ENCODE measurements around the gene TMEM41B. TPM values are rescaled to one million over a fixed set of nuclear protein-coding genes. Genes with fewer than 3 reads are reported as not detected.
"Not testable (repeated sequence)": the region's sequence is repeated elsewhere in the genome, so short reads cannot be mapped to it uniquely, and the experiment has no call there.

The TMEM41B gene
- total RNA-seq, 1 donor from 2014 or later = 26.7 TPM

- Histone ChIP-seq H3K9me3 (no peaks in the 10 kb centered on the region), H3K27ac (peak within 1 kb of the TSS; percentile 96 to 97), H3K4me1 (peaks cover 0 to 14% of the 10 kb centered on the region in 2 donors), H3K27me3 (no peaks in the 10 kb centered on the region), H3K4me3 (peak within 1 kb of the TSS; percentile 85 to 91), H3K36me3 (no peaks in the 10 kb centered on the region)
- TF ChIP-seq, protein P1, sequence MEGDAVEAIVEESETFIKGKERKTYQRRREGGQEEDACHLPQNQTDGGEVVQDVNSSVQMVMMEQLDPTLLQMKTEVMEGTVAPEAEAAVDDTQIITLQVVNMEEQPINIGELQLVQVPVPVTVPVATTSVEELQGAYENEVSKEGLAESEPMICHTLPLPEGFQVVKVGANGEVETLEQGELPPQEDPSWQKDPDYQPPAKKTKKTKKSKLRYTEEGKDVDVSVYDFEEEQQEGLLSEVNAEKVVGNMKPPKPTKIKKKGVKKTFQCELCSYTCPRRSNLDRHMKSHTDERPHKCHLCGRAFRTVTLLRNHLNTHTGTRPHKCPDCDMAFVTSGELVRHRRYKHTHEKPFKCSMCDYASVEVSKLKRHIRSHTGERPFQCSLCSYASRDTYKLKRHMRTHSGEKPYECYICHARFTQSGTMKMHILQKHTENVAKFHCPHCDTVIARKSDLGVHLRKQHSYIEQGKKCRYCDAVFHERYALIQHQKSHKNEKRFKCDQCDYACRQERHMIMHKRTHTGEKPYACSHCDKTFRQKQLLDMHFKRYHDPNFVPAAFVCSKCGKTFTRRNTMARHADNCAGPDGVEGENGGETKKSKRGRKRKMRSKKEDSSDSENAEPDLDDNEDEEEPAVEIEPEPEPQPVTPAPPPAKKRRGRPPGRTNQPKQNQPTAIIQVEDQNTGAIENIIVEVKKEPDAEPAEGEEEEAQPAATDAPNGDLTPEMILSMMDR (IDR thresholded peaks at IDR 0.05) = no peak
- DNase-seq (ENCODE audit: low spot score in 2 of 2) = peak; percentile 39 to 91
- intact Hi-C loops (cut with DNase I) = loop anchor here (1.0 to 5.0 kb wide), 5 partner anchors 48 to 197 kb away; partner anchors contain the start of genes IPO7, TMEM41B and ZNF143
Measured at GRCh38 chr11:9265211-9266131, 48.9 kb downstream of the TMEM41B start, which contains the start of gene DENND5A. TSS of gene DENND5A (minus strand) at chr11:9265350. CDS start at chr11:9265069, 281 bp downstream.

GRCh38 chr11:9264316-9265210 is 49.8 kb downstream of the TMEM41B start:
- peak; percentile 56 to 87 for DNase-seq (ENCODE audit: low spot score in 2 of 2)

DNA sequence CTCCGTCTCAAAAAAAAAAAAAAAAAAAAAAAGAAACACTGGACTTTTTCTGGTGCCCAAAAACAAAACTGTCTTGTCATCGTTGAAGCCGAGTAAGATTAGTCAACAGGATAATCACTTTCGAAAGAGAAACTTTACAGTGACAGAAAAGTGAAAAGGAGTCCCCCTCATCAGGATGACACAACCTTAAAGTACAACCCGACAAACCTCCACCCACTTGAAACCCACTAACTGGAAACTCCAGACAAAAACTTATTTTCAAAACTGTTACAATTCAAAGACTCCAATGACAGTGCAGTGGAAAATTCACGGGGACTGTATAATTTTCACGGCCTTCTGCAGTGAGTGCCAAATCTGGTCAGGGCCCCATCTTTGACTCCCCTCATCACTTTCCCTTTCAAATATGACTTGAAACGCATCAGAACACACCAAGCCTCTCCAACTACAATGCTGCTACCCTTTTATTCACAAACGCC is 50.5 kb downstream of the TMEM41B start:
- Histone ChIP-seq H3K27me3 (no peaks in the 10 kb centered on the region), H3K9me3 (no peaks in the 10 kb centered on the region), H3K4me1 (peaks cover 0 to 23% of the 10 kb centered on the region in 2 donors), H3K36me3 (no peaks in the 10 kb centered on the region), H3K4me3 (peak overlapping the region; percentile 85 to 91), H3K27ac (peak overlapping the region; percentile 96 to 97)
- TF ChIP-seq, protein P1 (IDR thresholded peaks at IDR 0.05) = no peak
- intact Hi-C loops (cut with DNase I) = loop anchor here (2.0 kb wide), 1 partner anchor 121 kb away; the partner anchor contains the start of gene IPO7
- no peak for DNase-seq (ENCODE audit: low spot score in 2 of 2)

More at GRCh38 chr11:9264316-9265210, 49.8 kb downstream of the TMEM41B start:
- Histone ChIP-seq H3K9me3 (no peaks in the 10 kb centered on the region), H3K27me3 (no peaks in the 10 kb centered on the region), H3K4me1 (peaks cover 0 to 22% of the 10 kb centered on the region in 2 donors), H3K27ac (peak overlapping the region; percentile 96 to 97), H3K36me3 (no peaks in the 10 kb centered on the region), H3K4me3 (peak overlapping the region; percentile 85 to 91)
- intact Hi-C loops (cut with DNase I) = loop anchor here (1.0 to 5.0 kb wide), 5 partner anchors 47 to 198 kb away; partner anchors contain the start of genes IPO7, TMEM41B and ZNF143
- TF ChIP-seq, protein P1 (IDR thresholded peaks at IDR 0.05) = no peak

DNA sequence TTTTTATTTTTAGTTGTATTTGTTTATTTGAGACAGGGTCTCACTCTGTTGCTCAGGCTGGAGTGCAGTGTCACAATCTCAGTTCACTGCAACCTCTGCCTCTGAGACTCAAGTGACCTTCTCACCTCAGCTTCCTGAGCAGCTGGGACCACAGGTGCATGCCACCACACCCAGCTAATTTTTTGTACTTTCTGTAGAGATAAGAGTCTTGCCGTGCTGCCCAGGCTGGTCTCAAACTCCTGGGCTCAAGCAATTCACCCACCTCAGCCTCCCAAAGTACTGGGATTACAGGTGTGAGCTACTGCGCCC is 53.6 kb downstream of the TMEM41B start:
- H3K9me3 ChIP-seq; intact Hi-C loops (cut with DNase I); H3K27me3 ChIP-seq; H3K27ac ChIP-seq; H3K4me3 ChIP-seq; H3K36me3 ChIP-seq: not testable (repeated sequence)
- peak in 1 of 2 donors; percentile 22 for DNase-seq (ENCODE audit: low spot score in 2 of 2)
- peaks cover 0 to 23% of the 10 kb centered on the region in 2 donors for H3K4me1 ChIP-seq

DNA sequence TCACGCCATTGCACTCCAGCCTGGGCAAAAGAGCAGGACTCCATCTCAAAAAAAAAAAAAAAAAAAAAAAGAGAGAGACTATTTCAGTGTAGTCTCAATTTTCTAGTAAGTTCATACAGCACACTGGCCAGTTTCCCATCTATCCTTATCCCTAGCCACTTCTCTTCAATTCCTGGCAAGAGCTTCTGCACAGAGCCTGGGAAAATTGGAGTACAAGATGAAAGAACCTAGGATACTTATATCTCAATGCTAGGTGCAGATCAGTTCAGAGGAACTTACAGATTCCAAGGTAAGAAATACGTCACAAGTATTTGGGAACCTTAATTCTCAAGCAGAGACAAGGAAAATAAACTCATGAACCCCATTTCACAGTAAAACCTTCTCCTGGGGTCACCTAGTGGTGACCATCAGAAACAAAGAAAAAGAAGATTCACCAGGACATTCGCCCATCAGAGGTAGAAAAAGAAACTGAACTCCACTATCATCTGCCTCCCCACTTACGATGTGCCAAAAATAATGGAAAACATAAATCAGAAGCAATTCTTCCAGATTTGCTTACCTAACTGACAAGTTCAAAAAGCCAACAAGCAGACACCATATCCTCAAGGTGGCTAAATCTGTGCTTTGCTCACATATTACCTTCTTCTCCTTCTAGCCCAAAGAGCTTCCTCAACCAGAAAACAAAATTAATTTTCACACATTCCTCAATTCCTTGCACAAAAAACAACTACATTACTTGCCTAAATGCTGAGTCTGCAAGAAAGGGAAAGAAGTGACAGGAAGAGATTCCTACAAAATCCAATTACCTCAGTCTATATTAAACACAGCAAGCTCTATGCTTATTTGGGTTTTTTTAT is 54.2 kb downstream of the TMEM41B start:
- TF ChIP-seq, protein P1 (IDR thresholded peaks at IDR 0.05) = no peak
- intact Hi-C loops (cut with DNase I) = no loop called here
- H3K4me1 ChIP-seq = peaks cover 0 to 23% of the 10 kb centered on the region in 2 donors
- no peaks in the 10 kb centered on the region for H3K9me3 ChIP-seq
- no peaks in the 10 kb centered on the region for H3K27me3 ChIP-seq
- peak in 1 of 2 donors; percentile 16 for DNase-seq (ENCODE audit: low spot score in 2 of 2)
- no peak overlapping the region for H3K4me3 ChIP-seq
- H3K36me3 ChIP-seq = peaks cover 3 to 6% of the 10 kb centered on the region in 2 donors
- H3K27ac ChIP-seq = no peak overlapping the region

DNA sequence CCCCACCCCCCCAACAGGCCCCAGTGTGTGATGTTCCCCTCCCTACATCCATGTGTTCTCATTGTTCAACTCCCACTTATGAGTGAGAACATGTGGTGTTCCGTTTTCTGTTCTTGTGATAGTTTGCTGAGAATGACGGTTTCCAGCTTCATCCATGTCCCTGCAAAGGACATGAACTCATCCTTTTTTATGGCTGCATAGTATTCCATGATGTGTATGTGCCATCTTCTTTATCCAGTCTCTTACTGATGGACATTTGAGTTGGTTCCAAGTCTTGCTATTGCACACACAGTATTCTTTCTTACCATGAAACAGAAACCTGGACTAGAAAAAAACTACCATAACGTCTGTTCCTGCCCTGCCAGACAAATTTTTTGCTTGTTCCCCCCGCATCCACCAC is 56.1 kb downstream of the TMEM41B start:
- H3K9me3 ChIP-seq; H3K27ac ChIP-seq; intact Hi-C loops (cut with DNase I); H3K27me3 ChIP-seq; H3K4me3 ChIP-seq; DNase-seq (ENCODE audit: low spot score in 2 of 2): not testable (repeated sequence)
- H3K36me3 ChIP-seq = peaks cover 5 to 14% of the 10 kb centered on the region in 2 donors
- H3K4me1 ChIP-seq = peaks cover 0 to 26% of the 10 kb centered on the region in 2 donors
